ENCODE data around the gene ADD1.

ADD1 gene

DNA sequence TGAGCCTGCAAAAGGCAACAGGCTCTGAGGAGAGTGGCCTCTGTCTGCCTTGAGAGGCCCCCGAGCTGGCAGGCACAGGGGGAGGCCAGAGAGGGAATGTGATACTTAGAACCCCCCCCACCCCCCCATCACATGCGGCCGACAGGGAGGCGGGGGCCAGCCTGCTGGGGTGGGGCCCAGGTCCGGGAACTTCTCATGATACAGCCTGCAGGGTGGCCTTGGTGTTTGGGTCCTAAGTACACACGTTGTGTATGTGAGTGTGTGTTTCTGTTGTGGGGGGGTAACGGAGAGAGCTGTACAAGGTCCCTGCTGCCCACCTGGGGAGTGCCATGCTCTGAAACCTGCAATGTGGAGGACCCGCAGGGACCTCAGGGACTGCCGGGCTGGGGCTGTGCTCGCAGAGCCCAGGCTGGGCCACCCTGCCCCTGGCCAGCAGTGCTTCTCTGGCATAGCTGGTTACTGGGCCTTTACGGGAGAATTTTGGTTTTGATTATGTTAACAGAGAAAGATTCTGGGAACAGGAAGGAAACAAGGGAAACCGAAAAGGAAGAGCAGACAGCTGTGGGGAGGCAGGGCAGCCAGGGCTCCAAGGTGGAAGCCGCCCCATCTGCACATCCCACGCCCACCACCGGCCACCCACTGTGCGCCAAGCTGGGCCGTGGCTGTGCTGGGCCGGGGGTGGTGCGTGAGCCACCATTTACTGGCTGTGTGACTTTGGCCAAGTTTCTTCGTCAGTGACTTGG is 30.9 kb upstream of the ADD1 start:
- peak overlapping the region; percentile 39 for H3K4me3 ChIP-seq (replicated peaks; ENCODE audit: low read depth, low read length)
- no peak for DNase-seq (ENCODE audit: low read depth)
- TF ChIP-seq, protein P1, sequence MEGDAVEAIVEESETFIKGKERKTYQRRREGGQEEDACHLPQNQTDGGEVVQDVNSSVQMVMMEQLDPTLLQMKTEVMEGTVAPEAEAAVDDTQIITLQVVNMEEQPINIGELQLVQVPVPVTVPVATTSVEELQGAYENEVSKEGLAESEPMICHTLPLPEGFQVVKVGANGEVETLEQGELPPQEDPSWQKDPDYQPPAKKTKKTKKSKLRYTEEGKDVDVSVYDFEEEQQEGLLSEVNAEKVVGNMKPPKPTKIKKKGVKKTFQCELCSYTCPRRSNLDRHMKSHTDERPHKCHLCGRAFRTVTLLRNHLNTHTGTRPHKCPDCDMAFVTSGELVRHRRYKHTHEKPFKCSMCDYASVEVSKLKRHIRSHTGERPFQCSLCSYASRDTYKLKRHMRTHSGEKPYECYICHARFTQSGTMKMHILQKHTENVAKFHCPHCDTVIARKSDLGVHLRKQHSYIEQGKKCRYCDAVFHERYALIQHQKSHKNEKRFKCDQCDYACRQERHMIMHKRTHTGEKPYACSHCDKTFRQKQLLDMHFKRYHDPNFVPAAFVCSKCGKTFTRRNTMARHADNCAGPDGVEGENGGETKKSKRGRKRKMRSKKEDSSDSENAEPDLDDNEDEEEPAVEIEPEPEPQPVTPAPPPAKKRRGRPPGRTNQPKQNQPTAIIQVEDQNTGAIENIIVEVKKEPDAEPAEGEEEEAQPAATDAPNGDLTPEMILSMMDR (IDR thresholded peaks at IDR 0.05; ENCODE audit: low read length, missing control alignments) = no peak

DNA sequence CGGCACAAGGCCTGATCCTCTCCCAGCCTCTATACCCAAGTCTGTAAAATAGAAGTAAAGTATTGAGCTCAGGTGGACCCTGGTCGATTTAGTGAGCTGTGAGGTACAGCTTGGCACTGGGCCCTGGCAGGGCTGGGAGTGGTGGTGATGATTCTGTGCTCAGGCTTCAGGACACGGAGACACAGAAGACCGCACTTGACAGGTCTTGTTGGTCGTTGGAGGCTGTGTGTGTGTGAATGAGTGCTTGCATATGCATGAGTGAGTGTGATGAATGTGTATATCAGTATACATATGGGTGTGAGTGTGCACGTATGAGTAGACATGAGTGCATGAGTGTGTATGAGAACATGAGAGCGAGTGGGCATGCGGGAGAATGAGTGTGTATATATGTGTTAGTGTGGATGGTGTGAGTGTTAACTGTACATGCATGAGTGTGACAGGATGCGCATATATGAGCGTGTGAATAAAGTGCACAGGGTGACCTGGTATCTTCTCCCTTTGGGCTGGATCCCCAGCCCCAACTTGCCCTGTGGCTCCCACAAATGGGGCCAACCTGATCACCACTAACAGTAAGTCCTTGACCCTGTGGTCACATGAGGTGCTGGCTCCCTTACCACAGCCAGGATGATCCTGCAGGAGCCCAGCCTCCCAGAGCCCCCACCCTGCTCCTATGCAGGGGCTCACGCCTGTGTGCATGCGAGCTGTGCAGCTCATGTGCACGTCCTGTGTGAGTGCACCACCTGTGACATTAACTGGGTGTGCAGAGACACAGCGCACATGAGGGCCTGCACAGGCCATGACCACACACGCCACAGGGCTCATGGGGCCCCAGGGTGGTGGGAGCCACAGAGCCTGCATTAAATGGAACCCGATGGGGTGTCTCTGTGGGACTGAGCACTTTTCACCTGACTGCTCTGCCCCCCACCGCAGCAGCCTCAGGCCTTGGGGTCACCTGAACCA is 29.9 kb upstream of the ADD1 start:
- DNase-seq (ENCODE audit: low read depth) = no peak
- H3K4me3 ChIP-seq (replicated peaks; ENCODE audit: low read depth, low read length) = no peak overlapping the region
- TF ChIP-seq, protein P1 (IDR thresholded peaks at IDR 0.05; ENCODE audit: low read length, missing control alignments) = no peak

DNA sequence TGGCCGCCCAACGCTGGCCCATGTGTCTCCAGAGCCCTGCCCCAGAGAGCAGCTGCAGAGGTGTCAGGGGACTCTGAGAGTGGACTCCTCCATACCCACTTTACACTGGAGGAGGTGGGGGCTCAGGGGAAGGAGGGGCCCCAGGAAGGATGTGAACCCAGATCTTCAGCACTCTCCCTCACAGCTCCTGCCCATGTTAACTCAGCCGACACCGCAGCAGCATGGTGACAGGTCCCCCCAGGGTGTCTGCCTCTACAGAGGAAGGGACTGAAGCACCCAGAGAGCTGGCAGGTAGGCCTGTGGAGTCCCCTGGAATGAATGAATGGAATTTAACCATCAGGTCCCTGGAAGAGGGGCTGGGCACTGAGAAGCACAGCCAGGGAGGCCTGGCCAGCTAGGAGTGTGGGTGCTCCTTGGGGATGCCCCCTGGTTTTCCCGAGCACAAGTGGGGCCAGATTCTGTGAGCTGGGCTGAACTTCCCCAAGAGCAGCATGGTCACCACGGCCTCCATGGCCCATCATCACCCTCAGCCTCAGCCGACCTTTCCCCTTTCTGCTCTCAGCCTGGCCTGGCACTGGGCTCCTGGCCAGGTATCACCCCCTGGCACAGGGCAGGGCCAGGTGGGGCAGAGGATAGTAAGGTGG is 28.9 kb upstream of the ADD1 start:
- no peak overlapping the region for H3K4me3 ChIP-seq (replicated peaks; ENCODE audit: low read depth, low read length)
- no peak for DNase-seq (ENCODE audit: low read depth)
- TF ChIP-seq, protein P1 (IDR thresholded peaks at IDR 0.05; ENCODE audit: low read length, missing control alignments) = no peak

DNA sequence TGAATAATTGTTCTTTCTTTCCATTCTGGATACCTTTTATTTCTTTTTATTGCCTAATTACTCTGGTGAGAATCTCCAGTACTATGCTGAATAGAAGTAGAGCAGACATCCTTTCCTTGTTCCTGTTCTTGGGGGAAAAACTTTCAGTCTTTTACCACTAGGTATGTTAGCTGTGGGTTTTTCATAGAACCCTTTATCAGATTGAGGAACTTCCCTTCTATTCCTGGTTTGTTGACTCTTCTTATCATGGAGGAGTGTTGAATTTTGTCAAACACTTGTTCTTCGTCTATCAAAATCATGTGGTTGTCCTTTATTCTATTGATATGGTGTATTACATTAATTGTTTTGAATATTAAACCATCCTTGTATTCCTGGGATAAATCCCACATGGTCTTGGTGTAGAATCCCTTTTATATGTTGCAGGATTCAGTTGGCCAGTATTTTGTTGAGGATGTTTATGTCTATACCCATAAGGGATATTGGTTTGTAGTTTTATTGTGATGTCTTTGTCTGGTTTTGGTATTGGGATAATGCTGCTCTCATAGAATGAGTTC is 27.2 kb upstream of the ADD1 start:
- TF ChIP-seq, protein P1 (IDR thresholded peaks at IDR 0.05; ENCODE audit: low read length, missing control alignments) = no peak
- no peak overlapping the region for H3K4me3 ChIP-seq (replicated peaks; ENCODE audit: low read depth, low read length)
- DNase-seq (ENCODE audit: low read depth) = no peak

DNA sequence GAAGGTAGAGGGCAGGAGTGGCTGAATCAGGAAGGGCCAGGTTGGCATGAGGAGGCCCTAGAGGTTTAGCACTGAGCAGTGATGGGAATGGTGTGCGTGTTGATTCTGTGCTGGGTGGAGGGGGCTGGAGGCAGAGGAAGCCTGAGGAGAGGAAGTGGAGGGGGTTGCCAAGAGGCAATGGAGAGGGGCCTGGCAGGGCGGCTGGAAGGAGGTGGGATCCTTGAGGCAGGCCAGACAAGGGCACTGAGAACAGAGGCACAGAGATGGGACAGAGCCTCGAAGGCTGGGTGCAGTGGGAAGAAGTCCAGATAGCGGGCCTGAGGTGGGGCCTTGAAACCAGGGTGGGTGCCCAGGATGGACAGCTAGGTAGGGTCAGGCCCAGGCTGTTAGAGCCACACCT is 26.5 kb upstream of the ADD1 start:
- DNase-seq (ENCODE audit: low read depth) = no peak

More for the DNA sequence above, 26.5 kb upstream of the ADD1 start:
- TF ChIP-seq, protein P1 (IDR thresholded peaks at IDR 0.05; ENCODE audit: low read length, missing control alignments) = no peak
- no peak overlapping the region for H3K4me3 ChIP-seq (replicated peaks; ENCODE audit: low read depth, low read length)

Measured in fibroblast of pulmonary artery (primary cell).